GM08714 (cell line): ENCODE data around the gene CD9.

Experiments used
- H3K4me3 ChIP-seq: fragments of 200-500 bp; sonication (Bioruptor generic); 2 replicates; pipeline ENCODE4 v1.5.1; 2014; ENCODE audit warnings: mild to moderate bottlenecking, low read length, inconsistent platforms
- ZNF274 ChIP-seq: IDR thresholded peaks from 2 replicates; pipeline ENCODE4 v1.6.1; 2012; ENCODE audit warnings: mild to moderate bottlenecking, low read depth, low read length

Gene CD9

DNA sequence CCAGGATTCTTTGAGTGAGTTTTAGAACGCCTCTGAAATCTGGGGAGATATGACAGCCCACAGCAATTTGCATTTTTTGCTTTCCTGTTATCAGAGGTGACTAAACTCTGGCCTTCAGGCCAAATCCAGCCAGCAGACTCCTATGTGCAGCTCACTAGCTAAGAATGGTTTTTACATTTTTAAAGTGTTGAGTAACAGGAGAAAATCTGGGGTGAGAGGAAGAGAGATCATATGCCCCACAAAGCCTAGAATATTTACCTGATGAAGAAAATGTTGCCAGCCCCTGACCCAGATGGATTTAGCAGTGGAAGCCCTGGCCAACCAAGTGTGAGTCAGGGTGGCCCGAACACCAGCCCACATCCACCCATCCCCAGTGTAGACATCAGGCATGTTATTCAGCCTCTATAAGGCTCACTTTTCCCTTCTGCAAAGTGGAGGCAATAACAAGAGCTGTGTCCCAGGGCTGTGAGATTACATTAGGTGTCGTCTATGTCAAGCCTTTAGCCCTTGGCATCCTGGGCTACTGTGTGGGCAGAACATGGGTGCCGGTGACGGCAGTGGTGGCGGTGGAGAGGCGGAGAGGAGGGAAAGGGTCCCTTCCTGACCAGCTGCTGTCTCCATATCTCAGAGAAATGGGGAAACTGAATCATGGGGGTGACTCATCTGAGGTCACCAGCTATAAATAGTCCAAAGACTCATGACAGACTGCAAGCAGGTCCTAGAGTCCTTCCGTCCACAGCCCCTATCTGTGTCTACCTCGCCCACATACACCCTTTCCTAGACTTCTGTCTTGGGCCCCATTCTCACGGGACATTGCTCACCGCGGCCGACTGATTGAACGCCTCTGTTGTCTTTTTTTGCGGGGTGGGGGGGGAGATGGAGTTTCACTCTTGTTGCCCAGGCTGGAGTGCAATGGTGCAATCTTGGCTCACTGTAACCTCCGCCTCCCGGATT lies 32.6 kb upstream of the CD9 start:
- TF ChIP-seq ZNF274: no peak
- no peak overlapping the region for H3K4me3 ChIP-seq

DNA sequence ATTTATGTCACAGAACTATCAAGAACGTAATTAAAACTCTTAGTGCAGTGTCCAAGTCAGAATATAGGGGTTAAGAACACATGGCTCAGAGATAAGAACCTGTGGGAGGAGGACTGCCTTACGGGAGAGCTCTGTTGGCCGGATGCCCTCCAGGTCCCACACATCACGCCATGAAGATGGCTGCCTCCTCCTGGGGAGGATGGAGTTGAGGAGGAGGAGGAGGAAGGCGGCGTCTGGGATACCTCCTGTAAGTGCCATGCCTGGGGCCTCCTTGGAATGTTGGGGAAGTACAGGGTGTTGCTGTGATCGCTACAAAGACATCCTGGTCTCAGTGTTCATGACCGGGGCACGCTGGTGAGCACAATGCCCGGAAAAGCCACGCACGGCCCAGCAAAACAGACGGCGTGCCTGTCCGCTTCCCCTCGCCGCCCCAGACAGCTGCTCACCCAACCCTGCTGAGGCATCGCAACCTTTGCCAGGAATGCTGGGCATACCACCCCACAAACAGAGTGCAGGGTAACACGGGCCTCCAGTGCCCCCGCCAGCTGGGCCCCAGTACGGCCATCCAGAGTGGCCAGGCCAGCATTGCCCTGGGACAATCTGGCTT lies 28.7 kb upstream of the CD9 start:
- TF ChIP-seq ZNF274: no peak
- no peak overlapping the region for H3K4me3 ChIP-seq

DNA sequence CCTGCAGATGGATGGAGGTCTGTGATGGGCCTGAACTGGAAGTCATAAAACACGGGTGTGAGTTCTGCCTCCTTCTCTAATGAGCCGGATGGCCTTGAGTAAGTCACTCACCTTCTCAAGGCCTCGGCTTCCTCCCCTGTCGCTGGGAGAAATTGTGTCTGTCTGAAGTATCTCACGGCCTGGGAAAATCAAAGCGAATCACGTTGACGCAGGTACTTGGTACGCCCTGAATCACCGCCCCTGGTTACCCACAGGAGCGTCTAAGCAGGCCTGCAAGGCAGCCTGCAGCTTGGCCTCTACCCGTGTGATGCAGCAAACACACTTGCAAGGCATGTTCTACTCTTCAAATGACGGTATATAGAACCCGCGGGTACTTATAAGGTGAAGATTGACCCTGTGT lies 28.1 kb upstream of the CD9 start:
- no peak for TF ChIP-seq ZNF274
- no peak overlapping the region for H3K4me3 ChIP-seq

DNA sequence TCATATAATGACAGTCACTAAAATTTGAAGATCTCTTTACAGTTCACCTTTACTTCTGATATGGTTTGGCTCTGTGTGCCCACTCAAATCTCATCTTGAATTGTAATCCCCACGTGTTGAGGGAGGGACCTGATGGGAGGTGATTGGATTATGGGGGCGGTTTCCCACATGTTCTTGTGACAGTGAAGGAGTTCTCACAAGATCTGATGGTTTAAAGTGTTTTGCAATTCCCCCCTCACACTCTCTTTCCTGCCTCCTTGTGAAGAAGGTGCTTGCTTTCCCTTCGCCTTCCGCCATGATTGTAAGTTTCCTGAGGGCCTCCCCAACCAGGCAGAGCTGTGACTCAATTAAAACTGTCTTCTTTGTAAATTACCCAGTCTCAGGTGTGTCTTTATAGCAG lies 27.3 kb upstream of the CD9 start:
- TF ChIP-seq ZNF274: no peak
- H3K4me3 ChIP-seq: no peak overlapping the region

DNA sequence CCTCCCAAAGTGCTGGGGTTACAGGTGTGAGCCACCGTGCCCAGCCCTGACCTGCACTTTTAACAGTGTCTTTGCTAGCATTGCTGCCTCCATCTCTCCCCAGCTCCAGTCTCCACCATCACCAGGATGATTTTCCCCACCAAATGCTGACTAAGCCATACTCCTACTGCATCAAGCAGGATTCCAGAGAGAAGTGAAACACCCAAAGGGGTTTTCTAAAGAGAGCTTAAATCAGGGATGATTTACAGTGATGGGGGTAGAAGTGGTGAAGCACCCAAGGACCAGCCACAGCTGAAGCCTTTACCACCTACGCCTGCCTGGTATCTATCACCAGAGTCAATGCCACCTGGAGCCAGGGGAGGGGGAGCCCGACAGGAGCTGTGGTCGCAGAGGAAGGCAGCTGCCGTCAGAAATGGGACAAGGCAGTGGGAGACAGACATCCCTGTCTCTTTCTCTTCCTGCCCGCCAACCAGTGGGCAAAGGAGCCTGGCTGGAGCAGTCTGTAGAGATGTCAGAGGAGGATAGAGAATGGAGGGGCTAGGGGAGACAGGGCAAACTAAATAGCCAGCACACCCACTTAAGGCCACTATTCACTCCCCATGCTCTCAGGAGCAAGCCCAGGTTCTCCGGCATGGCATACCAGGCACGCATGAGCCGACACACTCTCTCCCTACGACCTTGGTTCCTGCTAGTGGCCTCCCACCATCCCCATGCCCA lies 22.4 kb upstream of the CD9 start:
- TF ChIP-seq ZNF274: no peak

DNA sequence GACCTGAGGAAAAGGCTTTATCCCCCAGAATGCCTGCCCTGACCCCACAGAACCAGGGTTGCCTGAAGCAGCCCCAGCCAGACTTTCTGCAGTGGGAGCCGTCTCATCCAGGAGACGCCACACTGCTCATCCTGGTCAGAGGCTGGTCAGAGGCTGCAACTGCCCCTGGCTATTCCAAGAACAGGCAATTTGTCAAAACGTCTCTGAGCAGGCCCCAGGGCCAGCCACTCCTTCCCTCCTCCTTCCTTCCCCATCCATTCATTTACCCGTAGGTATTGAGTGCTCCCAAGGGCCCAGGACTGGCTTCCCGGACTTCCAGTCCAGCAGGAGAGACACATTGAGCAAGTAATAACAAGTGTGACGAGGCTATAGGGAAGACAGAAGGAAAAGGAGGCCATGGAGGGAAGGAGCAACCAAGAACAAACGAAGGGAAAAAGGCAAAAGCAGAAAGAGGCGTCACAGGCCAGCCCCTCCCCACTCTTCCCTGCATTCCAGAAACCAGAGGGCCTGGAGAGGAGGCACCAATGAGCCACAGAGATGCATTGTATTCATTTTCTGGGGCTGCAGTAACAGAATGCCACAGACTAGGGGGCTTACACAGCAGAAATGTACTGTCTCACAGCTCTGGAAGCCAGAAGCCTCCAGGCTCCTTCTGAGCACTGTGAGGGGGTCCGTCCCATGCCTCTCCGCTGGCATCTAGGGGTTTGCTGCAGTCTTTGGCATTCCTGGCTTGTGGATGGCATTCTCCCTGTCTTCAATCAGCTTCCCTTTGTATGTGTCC lies 21.0 kb upstream of the CD9 start:
- TF ChIP-seq ZNF274: no peak
- H3K4me3 ChIP-seq: no peak overlapping the region

More for the DNA sequence above, 22.4 kb upstream of the CD9 start:
- H3K4me3 ChIP-seq: no peak overlapping the region

DNA sequence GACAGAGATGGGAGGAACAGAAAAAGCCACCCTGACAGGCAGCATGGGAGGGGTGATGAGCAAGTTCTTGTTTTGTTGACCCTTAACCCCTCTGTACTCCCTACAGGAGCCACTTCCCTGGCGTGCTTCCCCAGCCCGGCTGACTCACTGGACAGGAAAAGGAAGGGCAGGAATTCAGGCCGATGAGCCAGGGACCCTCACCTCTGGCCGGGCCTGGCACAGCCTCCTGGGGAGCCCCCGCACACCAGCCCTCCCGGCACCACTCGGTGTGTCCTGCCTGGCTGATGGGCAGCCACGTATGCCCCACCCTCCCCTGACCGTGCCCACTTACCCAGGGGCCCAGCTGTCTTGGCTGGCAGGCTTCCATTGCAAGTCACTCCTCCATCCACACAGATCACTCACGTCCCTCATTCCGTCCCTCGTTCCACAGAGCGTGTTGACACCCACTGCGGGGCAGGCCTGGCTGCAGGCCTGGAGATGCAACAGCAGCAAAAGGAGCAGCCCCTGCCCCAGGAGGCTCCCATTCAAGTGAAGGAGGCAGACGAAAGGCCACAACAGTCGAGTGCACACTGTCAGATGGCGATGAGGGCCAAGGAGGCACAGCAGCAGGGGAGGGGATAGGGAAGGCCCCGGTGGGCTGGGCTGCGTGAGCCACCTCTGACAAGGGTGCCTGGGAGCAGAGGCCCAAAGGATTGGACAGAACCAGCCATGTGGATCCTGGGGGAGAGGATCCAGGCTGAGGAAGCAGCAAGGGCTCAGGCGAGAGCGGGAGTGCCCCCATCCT lies 19.7 kb upstream of the CD9 start:
- no peak overlapping the region for H3K4me3 ChIP-seq
- no peak for TF ChIP-seq ZNF274

DNA sequence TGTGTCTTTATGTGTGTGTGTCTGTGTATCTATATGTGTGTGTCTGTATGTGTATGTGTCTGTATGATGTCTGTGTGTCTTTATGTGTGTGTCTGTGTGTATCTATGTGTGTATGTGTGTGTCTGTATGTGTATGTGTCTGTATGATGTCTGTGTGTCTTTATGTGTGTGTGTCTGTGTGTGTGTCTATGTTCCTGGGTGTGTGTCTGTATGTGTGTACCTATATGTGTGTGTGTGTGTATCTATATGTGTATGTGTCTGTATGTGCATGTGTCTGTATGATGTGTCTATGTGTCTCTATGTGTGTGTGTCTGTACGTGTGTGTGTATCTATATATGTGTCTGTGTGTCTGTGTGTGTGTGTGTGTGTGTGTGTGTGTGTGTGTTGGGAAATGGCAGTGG lies 19.0 kb upstream of the CD9 start:
- no peak overlapping the region for H3K4me3 ChIP-seq
- TF ChIP-seq ZNF274: no peak

DNA sequence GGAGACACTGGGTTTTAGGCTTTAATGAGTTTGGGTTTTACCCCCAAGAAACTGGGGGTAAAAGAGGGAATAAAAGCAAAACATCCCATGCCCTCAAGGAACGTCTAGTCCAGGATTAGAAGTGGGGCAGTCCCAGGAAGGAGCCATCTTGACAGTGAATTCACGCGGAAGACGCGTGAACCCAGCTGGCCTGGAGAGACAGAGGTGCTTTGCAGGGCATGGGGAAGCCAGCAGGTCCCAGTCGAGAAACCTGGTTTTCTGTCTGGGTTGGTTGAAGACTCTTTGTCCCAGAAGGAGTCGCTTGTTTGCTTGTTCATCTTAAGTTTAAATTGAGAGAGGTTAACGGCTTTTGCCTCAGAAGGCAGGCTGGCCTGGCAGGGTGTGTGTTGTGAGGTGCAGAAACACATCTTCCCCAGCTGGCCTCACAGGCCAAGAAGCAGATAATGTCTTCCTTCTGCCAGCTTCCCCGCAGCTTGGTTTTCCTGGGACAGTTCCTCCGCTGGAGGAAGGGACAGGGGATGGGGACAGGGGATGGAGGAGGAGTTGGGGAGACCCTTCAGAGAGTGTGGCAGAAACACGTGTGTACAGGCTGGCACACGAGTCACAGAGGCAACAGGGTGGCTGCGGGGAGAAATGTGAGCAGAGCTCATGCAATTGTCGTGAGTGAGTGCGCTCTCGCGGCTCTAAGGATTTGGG lies 18.5 kb upstream of the CD9 start:
- no peak for TF ChIP-seq ZNF274

DNA sequence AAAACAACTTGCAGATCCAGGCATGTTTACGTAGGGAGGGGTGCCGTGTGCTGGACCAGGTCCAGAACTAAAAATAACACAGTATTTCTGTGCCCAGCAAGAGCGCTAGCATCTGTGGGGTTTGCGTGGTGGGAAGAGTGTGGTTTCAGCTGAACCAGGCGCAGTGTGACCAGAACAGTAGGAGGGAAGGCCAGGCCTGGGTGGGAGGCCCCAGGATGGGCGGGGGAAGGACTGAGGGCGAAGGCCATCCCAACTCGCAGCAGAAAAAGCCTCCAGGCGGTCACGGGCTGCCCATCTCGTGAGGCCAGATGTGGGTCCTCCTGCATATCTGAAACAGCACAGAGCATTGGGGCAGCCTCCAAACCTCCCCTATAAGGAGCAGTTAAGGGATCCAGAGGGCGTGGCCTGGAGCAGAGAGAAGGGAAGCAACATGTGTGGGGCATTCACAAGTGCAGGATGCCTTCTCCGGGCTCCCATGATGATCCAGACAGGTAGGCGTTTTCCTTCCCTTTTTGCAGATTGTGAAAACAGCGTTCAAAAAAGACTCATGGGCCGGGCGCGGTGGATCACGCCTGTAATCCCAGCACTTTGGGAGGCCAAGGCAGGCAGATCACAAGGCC lies 17.8 kb upstream of the CD9 start:
- no peak for TF ChIP-seq ZNF274

More for the DNA sequence above, 18.5 kb upstream of the CD9 start:
- H3K4me3 ChIP-seq: no peak overlapping the region

DNA sequence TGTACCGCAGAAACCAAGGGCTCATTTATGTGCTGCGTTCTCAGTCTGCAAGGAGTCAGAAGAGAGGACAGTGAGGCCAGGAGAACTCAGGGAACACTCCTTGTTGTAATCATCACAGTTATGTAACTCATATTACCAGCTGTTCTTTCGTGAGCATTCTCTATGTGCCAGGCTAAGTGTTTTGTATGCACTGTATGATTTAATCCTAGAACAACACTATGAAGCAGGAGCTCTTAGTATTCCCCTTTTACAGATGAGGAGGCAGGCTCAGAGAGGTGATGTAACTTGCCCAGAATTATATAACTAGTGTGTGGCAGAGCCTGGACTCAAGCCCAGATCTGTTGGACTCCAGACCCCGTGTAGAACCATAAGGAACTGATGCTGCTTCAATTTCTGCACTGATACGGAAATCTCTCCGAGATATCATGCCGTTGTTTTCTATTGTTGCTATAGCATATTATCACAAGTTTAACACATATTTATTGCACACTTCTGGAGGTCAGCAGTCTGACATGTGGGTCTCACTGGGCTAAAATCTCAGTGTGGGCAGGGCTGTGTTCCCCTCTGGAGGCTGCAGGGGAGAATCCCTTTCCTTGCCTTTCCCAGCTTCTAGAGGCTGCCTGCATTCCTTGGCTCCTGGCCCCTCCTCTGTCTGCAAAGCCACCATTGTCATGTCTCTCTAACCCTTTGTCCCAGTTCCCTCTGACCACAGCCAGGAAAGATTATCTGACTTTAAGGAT lies 16.3 kb upstream of the CD9 start:
- no peak for TF ChIP-seq ZNF274
- no peak overlapping the region for H3K4me3 ChIP-seq

More for the DNA sequence above, 17.8 kb upstream of the CD9 start:
- no peak overlapping the region for H3K4me3 ChIP-seq
